ENCODE measurements around the gene RPS21.
A peak's percentile ranks its signal among the peaks of the same experiment; 100 is the strongest.

The RPS21 gene

DNA sequence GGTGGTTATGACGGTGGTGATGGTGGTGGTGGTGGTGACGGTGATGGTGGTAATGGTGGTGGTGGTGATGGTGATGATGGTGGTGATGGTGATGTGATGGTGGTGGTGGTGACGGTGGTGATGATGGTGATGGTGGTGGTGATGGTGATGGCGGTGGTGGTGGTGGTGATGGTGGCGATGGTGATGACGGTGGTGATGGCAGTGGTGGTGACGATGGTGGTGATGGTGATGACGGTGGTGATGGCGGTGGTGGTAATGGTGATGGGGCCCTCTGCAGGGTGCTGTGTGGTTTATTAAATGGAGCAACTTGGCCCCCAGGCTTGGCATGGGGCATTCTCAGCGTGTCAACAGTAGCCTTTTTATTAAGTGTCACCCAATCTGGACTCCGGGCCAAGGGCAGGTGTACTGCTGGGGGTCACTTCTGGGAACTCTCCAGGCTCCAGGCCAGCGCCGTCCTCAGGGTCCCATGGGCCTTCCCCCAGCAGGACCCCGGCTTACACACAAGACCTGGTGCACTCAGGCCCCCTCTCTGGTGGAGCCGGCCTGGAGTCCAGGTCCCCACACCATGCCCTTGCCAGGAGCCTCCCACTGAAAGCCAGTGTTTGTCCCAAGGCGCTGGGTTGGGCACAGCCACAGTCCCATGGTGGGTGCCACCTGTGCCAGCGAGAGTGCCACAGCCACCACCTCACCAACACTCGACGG is 11.4 kb downstream of the RPS21 start:
- no peak for DNase-seq

DNA sequence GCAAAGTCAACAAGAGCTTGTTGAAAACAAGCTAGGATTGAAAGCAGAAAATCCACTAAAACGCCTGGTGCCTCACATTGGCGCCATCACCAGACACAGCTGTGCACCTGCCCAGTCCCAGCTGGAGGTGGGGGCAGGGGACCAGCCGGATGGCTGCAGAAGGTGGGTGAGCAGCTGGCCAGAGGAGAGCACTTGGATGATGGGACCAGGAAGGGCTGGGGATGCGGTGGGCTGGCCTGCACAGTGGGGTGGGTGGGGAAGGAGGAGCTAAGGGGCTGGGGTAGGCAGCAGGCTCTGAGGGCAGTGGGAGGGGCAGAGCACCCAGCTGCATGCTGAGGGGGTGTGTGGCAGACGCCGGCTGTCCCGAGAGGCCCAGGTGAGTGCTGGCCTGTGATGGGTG is 13.1 kb downstream of the RPS21 start:
- DNase-seq = no peak

DNA sequence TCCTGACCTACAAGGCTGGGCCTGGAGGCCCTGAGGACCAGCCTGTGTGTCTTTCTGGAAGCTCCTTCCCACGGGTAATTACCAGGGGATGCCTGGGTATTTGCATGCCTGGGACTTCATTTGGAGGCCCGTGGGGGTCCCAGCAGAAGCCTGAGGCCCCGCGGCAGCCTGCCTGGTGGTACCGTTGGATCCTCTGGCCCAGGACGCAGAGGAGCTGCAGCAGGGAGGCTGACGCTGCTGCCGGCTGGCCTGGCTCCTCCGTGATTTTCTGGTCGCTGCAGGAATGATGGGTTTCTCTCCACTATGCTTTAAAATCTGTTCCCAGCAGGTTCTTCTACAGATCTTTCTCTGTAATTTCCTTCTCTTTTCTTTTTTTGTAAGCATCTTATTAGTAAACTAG is 13.6 kb downstream of the RPS21 start:
- DNase-seq = no peak

DNA sequence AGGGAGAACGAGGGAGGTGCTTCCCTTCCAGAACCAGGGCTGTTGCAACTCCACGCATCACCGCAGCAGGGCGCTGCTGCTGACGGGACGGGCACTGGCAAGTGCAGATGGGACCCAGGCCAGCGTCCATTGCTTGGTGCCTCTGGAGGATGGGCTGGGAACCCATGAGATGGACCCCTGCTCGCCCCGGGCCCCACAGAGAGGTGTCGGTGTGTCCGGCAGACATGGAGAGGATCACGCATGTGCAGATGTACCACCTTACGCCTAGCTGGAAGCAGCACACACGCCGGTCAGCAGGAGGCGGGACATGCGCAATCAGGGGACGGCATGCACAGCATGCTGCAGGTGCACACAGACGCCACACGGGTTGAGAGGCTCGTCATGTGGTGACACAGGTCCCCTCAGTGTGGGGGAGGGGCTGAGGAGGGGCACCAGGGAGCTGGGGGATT is 14.5 kb downstream of the RPS21 start:
- no peak for DNase-seq

DNA sequence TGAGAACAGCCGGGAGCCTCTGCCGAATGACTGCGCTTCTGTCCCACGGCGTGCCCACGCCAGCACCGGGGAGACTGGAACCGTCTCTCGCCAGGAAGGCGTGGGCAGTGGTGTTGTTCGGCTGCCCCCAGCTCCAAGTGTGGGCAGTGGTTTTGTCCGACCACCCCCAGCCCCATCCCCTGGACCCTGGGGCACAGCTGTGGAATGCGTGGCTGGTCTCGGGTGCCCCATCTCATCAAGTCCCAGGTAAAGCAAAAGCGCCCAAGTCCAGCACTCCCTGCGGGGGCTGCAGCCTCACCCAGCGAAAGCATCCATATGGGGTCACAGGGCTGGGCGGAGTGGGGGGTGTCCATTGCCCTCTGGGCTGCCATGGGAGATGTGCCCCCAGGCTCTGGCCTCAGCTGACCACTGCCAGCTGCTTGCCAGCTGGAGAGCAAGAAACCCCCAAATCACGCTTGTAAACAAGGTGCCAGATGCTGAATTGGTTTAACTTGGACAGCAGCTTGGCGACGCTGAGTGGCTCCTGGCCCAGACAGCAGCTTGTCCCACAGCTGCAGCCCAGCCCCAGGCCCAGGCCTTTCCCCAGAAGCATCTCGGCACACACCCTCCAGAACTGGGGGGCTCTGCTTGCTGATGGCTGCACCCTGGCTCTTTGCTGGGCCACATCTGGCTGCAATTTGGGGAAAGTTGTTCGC is 15.7 kb downstream of the RPS21 start:
- no peak for DNase-seq

DNA sequence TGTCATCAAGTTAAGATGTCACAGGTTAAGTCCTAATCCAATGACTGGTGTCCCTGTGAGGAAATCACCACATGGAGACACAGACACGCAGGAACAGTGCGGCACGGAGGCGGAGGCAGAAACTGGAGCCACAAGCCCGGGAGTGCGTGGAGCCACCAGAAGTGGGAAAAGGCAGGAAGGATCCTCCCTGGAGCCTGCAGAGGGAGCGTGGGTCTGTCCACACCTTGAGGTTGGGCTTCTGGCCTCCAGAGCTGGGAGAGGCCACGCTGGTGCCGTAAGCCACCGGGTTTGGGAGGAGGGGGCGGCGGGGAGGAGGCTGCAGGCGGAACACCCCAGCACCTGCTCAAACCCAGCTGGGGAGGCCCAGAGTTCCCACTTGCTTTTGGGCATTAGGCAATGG is 16.4 kb downstream of the RPS21 start:
- DNase-seq = no peak

DNA sequence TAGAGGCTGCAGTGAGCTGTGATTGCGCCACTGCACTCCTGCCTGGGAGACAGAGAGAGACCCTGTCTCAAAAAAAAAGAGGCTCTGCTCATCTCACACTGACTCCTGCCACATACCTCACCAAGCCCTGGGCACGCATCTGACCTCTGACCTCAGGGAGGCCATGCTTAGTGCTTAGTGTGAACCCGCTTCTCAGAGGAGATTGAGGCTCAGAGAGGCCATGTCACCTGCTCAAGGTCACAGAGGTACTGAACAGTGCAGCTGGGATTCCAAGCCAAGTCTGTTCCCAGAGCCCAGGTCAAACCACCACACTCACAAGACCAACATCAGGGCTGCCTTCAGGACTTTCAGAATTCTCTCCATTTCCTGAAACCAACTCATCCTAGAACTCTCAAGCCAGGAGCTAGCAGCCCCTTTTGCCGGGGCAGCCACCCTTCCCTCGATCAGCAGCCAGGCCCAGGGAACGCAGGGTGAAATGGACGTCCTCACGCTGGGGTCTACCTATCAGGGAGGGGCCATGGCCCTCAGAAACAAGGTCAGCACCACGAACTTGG is 17.3 kb downstream of the RPS21 start:
- no peak for DNase-seq

DNA sequence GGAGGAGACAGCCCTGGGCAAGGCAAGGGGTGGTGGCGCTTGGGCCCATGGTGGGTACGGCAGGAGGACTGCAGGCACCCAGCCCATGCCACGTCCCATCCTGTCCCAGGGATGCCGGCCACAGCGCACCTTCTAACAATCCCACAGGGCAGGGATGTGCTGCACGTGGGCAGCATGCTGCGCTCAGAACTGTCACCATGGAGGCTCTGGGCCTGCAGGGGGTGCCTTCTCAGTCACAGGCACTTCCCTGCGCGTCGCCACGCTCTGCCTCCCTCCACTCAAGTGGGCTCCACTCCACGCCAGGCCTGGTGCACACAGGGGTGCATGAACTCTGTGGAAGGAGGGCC is 17.8 kb downstream of the RPS21 start:
- no peak for DNase-seq

DNA sequence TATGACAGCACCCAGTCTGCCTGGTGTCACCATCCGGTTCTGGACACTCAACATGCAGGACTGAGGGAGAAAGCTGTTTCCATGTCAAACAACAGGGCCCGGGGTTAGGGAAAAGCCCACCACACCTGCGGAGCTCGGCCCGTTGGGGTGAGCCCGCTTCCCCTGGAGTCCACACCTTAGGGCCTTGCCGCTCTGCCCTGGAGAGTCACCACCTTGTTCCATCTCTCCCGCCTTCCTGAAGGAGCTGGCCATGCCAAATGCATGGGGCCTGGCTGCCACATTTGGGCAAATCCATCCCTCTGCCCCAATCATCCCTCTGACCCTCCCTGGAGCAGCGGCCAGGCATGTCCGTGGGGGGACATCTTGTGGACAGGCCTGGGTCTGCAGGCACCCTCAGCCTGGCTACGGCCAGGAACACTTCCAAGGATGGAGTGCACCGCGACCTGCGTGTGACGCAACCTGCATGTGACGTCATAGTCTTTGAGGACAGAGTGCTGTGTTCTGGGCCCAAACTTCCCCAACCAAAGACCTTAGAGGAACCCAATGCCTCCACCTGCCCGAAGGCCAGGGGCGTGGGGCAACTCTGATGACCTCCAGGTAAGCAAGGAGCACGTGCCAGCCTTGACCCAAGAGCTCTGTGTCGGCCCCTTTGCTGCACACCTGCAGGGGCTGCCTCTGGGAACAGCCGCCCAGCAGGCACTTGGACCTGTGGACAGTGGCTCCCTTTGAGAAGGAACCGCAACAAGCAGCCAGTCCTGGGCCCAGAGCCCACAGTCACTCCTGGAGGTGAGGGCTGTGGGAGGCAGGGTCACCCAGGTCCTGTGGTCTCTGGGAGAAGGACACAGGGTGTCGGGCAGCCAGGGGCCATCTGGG is 18.4 kb downstream of the RPS21 start:
- DNase-seq = no peak

DNA sequence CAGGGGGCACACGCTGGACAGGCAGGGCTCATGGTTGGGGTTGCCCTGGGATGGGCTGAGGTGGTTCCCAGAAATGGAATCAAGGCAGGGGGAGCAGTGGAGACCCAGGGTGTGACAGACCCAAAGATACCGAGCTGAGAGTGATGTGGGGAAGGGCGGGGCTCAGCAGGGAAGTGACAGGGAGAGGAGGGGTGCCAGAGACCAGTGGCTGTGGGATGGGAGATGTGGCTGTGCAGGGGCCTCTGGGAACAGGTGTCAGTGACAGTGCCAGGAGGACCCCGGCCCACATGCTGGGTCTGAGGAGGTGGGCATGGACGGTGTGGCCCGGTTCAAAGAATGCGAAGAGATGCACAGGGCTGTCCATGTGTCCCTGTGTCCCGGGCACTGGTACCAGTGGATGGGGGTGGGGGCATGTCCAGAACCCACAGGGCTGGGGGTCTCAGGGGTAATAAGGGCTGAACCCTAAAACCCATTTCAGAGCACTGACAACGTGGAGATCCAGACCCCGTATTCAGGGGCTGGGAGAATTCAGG is 19.1 kb downstream of the RPS21 start:
- DNase-seq = no peak

DNA sequence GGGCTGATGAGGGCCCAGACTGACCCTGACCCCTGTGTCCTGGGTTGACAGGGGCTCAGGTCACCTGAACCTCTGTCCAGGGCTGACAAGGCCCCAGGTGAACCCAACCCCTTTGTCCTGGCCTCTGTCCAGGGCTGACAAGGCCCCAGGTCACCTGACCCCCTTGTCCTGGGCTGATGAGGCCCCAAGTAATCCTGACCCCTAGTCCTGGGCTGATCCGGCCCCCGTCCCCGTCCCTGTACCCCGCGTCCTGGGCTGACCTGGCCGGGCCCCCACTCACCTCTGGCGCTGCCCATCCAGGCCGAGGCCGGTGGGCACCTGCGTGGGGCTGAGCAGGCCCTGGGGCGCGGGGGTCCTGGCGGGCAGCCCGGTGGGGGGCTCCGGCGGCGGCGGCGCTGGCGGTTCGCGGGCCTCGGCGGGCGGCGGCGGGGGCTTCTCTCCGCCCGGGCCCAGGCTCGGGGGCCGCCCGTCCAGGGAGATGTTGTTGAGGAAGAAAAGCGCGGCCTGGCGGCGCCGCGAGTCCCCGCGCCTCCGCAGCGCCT is 19.8 kb downstream of the RPS21 start:
- no peak for DNase-seq

DNA sequence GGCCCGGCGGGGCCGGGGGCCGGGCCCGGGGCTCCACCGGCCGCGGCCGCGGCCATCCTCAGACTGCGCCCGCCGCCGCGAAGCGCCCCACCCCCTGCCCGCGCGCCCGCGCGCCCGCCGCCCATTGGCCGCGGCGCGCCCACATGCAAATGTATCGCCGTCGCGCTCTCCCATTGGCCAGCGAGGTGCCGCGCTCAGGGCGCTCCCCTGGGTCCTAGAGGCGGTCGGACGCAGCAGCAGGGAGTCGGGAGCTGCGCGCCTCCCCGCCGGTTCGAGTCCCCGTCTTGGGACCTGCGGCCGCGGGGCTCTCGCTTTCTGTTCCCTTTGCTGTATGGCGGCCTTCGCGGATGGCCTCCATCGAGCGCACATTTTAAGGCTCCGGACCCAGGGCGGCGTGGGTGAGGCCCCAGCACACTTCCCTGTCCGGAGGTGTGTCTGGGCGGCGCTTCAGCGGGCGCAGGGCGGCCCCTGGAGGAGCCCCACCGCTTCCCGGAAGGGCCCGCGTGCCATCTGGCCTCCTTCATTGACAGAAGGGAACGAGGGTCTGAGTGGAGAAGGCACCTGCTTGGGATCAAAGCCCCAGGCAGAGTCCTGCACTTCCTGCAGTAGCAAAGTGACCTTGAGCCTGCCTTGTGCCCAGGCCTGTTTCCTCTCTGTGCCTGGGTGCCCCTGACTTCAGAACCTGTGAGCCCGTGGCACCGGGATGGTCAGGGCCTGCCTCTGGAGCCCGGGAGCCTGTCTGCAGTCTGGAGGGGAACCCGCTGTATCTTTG is 20.5 kb downstream of the RPS21 start, which contains the start of gene CABLES2:
Gene CABLES2, minus strand, starts transcription at position 65 of the 772 bp plus-strand sequence. Its CDS starts 9 bp downstream, at position 56.
- DNase-seq = peak; percentile 78 to 95 (median 86)

DNA sequence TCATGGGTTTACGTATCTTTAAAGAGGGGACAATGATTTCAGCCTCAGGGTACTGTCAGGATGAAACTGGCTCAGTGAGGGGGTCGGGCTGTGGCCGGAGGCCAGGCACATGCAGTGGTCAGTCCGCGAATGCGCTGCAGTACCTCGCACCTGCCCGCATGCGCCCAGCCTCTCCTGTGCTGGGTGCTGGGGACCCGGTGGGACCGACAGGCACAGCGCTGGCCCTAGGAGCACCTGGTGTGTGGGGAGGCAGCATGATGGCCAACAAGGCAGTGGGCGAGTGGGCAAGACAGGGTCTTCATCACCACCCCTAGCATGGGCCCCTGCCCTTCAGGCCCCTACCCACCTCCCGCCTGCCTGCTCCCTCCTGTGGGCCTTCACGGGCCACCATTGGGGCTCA is 21.2 kb downstream of the RPS21 start:
- no peak for DNase-seq

DNA sequence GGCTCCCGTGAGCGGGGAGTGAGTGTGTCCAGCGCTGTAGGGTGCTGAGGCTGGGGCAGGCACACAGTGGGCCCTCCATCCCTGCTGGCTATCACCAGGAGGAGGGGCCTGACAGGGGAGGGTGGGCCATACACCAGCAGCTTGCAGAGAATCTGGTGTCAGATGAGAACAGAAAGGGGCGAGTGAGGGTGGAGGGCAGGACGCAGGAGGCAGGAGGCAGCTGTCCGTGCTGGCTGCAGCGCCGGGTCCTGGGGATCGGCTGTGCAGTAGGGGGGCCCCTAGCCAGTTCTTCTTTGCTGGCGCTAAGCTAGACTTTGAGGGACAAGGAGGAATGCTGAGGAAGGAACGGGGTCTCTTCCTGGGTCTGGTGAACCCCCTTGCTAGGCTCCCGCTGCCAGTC is 21.7 kb downstream of the RPS21 start:
- DNase-seq = no peak

DNA sequence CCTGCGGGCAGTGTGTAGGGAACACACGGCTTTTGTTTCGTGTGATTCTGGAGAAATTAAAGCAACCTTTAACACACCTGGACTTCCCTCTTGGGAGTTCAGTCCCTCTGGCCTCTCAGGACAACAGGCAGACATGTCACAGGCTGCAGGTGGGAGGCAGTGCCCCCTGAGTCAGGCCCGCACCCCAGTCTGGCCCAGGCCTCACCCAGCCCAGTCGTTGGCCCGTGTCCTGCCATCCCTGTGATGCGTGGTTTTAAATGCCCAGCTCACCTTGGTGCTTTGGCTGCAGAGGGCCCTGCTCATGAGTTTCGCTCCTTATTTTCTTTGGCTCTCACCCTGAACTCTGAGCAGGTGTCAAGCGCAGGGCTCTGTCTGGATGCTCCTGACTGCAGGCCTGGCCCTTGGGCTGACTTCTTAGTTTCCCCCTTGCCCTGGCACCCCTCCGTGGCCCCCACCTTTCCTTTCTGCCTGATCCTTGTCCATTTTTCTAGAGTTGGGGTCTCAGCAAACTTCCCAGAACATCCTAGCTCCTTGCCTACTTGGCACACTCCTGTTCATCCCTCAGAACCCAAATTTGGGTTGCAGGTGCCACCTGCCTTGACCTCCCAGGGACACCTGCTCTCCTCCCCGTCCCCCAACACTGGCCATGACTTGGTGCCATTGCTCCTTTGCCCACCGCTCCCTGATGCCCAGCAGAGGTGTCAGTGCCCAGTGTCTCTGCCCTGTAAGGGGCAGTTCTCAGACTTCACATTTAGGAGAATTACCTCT is 22.4 kb downstream of the RPS21 start:
- no peak for DNase-seq

DNA sequence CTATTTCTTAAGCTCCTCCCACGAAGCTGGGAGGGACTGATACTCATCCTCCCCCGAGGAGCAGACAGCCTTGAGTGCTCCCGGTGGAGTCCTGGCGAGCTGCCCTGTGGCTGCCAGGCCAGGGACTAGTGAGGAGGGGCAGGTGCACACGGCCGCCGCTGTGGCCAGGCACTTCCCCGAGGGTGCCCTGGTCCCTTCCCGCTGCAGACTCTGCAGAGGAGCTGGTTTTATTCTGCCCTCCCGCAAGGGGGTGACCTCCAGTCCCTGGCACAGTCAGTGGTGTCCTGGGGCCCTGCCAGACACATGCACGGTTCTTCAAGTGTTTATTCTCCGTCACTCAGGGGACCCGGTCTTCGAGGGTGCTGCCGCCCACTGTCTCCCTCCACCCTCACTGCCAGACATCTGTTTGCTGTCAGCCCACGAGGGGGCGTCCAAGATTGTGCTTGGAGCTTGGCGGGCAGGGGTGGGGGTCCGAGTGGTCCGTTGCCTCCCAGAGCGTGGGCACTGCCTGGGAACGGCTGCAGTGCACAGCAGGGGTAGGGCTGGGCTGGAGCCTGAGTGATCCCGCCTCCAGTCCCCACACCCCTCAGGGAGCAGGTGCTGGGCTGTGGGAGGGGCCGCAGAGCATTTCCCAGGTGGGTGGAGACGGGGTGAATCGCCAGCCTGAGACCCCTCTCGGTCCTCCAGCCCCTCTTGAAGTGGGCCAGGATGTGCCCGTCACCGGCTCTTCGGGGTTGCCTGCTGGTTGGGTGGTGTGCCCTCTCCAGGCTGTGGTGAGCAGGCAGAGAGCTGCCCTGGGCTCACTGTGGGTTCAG is 23.2 kb downstream of the RPS21 start:
- peak in 3 of 5 donors; percentile 9 to 21 (median 16) for DNase-seq

DNA sequence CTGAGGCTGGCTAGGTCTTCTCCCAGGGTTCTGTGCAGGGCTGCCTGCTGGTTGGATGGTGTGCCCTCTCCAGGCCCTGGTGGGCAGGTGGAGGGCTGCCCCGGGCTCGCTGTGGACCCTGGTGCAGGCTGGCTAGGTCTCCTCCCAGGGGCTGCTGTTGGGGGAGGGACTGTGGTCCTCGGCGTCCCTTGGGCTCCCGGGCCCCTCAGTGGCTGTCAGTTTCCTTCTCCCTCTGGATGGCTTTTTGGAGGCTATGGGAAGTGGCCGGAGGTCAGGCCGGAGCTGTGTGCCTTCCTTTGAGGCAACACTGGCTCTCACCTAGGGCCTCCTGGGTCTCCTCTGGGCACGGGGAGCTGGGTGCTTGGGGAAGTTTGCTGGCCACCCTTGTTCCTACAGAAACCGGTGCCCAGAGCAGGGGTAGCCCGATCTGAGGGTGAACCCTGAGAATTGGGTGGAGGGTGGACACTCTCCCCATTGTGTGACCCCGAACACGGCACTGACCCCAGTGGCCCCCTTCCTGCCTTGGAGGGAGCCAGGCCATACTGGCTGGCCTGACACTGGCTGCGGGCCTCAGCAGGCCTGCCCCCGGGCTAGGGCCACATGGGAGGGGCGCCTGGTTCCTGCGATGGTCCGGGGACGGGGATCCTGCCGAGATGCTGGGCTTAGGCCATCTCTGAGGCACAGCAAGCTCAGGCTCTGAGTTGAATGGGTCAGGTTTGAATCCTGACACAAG is 24.0 kb downstream of the RPS21 start:
- DNase-seq = no peak

DNA sequence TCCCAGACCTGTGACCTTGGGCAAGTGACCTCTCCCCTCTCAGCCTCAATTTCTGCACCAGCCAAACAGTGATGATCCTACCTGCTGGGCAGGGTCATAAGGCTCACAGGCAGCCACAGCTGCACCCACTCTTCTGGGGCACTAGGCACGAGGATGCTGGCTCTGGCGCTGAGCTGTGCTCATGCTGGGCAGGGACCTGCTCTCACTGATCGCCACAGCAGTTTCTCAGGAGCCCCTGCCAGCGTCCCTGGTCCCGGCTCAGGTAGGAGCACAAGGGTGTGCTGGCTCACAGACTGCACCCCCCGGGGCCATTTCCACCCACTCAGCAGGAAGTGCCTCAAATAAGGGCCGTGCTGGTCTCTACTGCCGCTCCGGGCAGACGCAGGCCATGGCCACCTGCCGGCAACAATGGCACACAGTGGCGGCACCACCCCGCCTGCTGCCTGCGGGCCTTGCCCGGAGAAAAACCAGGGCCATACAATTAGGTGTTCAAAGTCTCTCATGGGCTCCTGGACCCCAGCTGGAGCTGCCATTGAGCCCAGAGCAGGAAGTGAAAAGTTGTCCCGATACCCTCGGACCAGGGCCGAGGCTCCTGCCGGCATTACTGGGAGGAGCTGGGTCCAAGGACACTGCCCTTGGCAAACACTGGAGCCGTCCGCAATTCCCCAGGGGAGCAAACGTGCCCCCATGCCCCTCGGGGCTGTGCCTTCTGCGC is 24.7 kb downstream of the RPS21 start:
- DNase-seq = no peak
